ENCODE data around the gene GPR108.
A peak's percentile ranks its signal among the peaks of the same experiment; 100 is the strongest.
"Not testable (repeated sequence)": the region's sequence is repeated elsewhere in the genome, so short reads cannot be mapped to it uniquely, and the experiment has no call there.

GPR108 gene

GRCh38 chr19:6737284-6737872, at the start of gene GPR108:
Gene GPR108, minus strand, starts transcription at chr19:6737580. Its CDS starts 4 bp downstream, at chr19:6737576.
- peak; percentile 95 for DNase-seq (ENCODE audit: low spot score)

GRCh38 chr19:6779206-6779605, 41.8 kb upstream of the GPR108 start:
- DNase-seq (ENCODE audit: low spot score), result no peak

GRCh38 chr19:6778386-6778785, 41.0 kb upstream of the GPR108 start:
- no peak for DNase-seq (ENCODE audit: low spot score)

GRCh38 chr19:6777434-6777833, 40.1 kb upstream of the GPR108 start:
- DNase-seq (ENCODE audit: low spot score), result no peak

GRCh38 chr19:6776999-6777398, 39.6 kb upstream of the GPR108 start:
- DNase-seq (ENCODE audit: low spot score), result no peak

- not testable (repeated sequence) for DNase-seq (ENCODE audit: low spot score)
Observed at GRCh38 chr19:6776045-6776444, 38.7 kb upstream of the GPR108 start.

- DNase-seq (ENCODE audit: low spot score), result no peak
Observed at GRCh38 chr19:6774821-6775707, 37.7 kb upstream of the GPR108 start.

- no peak for DNase-seq (ENCODE audit: low spot score)
Observed at GRCh38 chr19:6773323-6773931, 36.0 kb upstream of the GPR108 start.

- DNase-seq (ENCODE audit: low spot score), result no peak
Observed at GRCh38 chr19:6772866-6773322, 35.5 kb upstream of the GPR108 start.

GRCh38 chr19:6772028-6772865, 34.9 kb upstream of the GPR108 start, which contains the start of gene VAV1:
Gene VAV1, plus strand, starts transcription at chr19:6772708. Its CDS starts 100 bp downstream, at chr19:6772808.
- DNase-seq (ENCODE audit: low spot score), result peak; percentile 23

- not testable (repeated sequence) for DNase-seq (ENCODE audit: low spot score)
Observed at GRCh38 chr19:6771648-6772027, 34.3 kb upstream of the GPR108 start.

- peak; percentile 45 for DNase-seq (ENCODE audit: low spot score)
Observed at GRCh38 chr19:6769006-6769619, 31.7 kb upstream of the GPR108 start.

- DNase-seq (ENCODE audit: low spot score), result no peak
Observed at GRCh38 chr19:6768236-6768785, 30.9 kb upstream of the GPR108 start.

GRCh38 chr19:6767357-6768235, 30.2 kb upstream of the GPR108 start, which contains the start of gene SH2D3A:
Gene SH2D3A, minus strand, starts transcription at chr19:6767435. Its CDS starts 3,687 bp downstream, at chr19:6763748.
- peak; percentile 92 for DNase-seq (ENCODE audit: low spot score)

- DNase-seq (ENCODE audit: low spot score), result no peak
Observed at GRCh38 chr19:6767081-6767356, 29.6 kb upstream of the GPR108 start.

GRCh38 chr19:6766357-6767080, 29.1 kb upstream of the GPR108 start:
- DNase-seq (ENCODE audit: low spot score), result no peak

- DNase-seq (ENCODE audit: low spot score), result peak; percentile 77
Observed at GRCh38 chr19:6765738-6766356, 28.5 kb upstream of the GPR108 start.

- not testable (repeated sequence) for DNase-seq (ENCODE audit: low spot score)
Observed at GRCh38 chr19:6762253-6762797, 24.9 kb upstream of the GPR108 start.
